ENCODE measurements around the gene RND2.
"Not testable (repeated sequence)": the region's sequence is repeated elsewhere in the genome, so short reads cannot be mapped to it uniquely, and the experiment has no call there.

RND2 gene

GRCh38 chr17:43024407-43025289 is at the start of gene RND2:
Gene RND2, plus strand, starts transcription at chr17:43025231. Its CDS starts 117 bp downstream, at chr17:43025348.
- peak; percentile 88 for DNase-seq (ENCODE audit: low spot score)

DNA sequence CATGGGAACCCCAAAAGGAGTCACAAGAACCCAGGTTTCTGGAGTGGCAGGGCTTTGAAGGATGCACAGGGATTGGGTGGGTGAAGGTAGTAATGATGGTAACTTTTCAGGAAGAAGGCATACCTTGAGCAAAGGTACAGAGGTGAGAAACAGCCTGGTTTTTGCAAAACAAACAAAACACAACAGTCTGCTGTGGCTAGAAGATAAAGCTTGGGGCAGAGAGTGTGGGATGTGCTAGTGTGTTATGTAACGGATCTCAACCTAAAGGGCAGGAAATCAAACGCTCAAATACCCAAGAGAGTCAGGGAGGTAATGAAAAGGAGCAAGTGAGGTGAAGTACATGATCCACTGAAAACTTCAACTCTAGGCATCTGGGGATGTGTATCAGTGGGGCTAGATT is 49.8 kb upstream of the RND2 start:
- DNase-seq (ENCODE audit: low spot score) = no peak

DNA sequence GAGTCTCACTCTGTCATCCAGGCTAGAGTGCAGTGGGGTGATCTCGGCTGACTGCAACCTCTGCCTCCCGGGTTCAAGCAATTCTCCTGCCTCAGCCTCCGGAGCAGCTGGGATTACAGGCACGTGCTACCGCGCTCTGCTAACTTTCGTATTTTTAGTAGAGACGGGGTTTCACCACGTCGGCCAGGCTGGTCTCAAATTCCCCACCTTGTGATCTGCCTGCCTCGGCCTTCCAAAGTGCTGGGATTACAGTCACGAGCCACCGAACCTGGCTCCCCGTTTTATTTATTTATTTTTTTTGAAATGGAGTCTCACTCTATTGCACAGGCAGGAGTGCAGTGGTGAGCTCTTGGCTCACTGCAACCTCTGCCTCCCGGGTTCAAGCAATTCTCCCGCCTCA is 49.3 kb upstream of the RND2 start:
- DNase-seq (ENCODE audit: low spot score) = not testable (repeated sequence)

GRCh38 chr17:42979511-42980273 is 45.3 kb upstream of the RND2 start, which contains the start of gene PTGES3L:
Gene PTGES3L, minus strand, starts transcription at chr17:42980080. Its CDS starts 27 bp downstream, at chr17:42980053.
- no peak for DNase-seq (ENCODE audit: low spot score)

- peak; percentile 72 for DNase-seq (ENCODE audit: low spot score)
These were observed 44.7 kb upstream of the RND2 start, which contains the start of gene RUNDC1 for GRCh38 chr17:42980274-42980765. Gene RUNDC1, plus strand, starts transcription at chr17:42980565. Its CDS starts 12 bp downstream, at chr17:42980577.

- DNase-seq (ENCODE audit: low spot score) = no peak
These were observed 44.1 kb upstream of the RND2 start for GRCh38 chr17:42980766-42981397.

DNA sequence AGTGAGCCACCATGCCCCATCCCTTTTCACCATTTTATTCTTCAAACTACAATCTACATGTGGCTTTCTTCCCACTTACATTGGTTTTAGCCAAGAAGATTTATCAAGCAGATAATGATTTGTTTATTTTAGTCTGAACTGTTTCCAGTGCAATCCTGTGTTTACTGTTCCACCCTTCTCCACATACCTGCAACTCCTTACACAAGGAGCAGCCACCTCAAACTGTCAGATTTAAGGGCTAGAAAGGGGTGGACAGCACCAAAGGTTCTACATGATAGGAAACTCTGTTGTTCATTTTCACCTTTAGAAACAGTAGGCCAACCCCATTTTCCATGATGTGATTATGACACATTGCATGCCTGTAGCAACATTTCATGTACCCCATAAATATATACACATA is 42.8 kb upstream of the RND2 start:
- no peak for DNase-seq (ENCODE audit: low spot score)

DNA sequence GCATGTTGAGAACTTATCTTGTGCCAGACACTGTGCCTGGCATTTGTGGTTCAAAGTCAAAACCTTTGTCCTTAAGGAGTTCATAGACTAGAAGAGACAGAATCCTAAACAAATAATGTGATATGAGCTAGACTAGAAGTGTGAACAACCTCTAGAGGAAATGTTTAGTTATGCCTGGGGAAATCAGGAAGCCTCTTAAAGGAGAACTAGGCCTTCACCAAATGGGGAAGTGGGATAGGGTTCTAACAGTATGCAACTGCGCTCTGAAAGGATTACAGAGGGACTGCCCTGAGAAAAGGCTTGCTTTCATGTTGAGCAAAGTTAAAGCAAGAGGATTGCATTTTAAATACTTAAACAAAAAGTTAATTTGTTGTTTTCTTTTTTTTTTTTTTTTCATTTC is 39.8 kb upstream of the RND2 start:
- no peak for DNase-seq (ENCODE audit: low spot score)

DNA sequence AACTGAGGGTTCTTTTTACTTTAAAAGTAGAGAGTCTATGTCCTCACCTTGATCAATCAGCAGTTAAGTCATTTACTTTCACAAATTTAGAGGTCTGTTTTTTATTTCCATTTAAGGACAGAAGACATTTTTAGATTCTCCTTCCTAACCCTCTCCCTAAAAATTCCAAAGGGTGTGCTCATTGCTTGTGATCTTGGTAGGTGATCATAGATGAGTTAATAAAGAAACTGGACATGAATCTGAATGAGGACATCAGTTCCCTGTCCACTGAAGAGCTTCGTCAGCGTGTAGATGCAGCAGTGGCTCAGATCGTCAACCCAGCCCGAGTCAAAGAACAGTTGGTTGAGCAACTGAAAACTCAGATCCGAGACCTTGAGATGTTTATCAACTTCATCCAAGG is 35.9 kb upstream of the RND2 start:
- no peak for DNase-seq (ENCODE audit: low spot score)

- no peak for DNase-seq (ENCODE audit: low spot score)
These were observed 35.0 kb upstream of the RND2 start for GRCh38 chr17:42989726-42990652.

DNA sequence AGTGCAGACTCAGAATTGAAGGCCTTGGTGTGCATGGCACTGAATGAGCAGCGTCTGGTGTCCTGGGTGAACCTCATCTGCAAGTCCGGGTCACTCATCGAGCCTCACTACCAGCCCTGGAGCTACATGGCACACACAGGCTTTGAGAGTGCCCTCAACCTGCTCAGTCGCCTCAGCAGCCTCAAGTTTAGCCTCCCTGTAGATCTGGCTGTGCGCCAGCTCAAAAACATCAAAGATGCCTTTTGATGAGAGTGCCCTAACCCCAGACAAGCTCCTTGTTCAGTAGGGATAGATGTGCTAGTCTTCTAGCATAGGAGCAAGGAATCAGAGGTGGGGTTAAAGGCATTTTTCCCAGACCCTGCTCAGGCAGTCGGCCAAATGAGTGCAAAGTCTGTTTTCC is 33.6 kb upstream of the RND2 start:
- no peak for DNase-seq (ENCODE audit: low spot score)

- no peak for DNase-seq (ENCODE audit: low spot score)
These were observed 32.2 kb upstream of the RND2 start for GRCh38 chr17:42992872-42993271.

DNA sequence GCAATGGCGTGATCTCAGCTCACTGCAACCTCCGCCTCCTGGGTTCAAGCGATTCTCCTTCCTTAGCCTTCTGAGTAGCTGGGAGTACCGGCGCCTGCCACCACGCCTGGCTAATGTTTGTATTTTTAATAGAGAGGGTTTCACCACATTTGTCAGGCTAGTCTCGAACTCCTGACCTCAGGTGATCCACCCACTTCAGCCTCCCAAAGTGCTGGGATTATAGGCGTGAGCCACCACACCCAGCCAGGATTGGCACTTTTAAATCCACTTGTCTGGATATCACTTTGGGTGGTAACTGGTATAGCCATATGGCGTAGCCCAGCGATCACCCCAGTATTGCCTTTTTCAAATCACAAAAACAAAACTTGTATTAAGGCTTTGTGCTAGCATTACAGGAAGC is 31.1 kb upstream of the RND2 start:
- not testable (repeated sequence) for DNase-seq (ENCODE audit: low spot score)

GRCh38 chr17:42997390-42997983 is 27.5 kb upstream of the RND2 start:
- no peak for DNase-seq (ENCODE audit: low spot score)

GRCh38 chr17:42997984-42998938 is 26.8 kb upstream of the RND2 start, which contains the start of gene RPL27:
Gene RPL27, plus strand, starts transcription at chr17:42998419. Its CDS starts 332 bp downstream, at chr17:42998751.
- DNase-seq (ENCODE audit: low spot score) = peak; percentile 99

- DNase-seq (ENCODE audit: low spot score) = no peak
These were observed 26.0 kb upstream of the RND2 start for GRCh38 chr17:42999003-42999525.

DNA sequence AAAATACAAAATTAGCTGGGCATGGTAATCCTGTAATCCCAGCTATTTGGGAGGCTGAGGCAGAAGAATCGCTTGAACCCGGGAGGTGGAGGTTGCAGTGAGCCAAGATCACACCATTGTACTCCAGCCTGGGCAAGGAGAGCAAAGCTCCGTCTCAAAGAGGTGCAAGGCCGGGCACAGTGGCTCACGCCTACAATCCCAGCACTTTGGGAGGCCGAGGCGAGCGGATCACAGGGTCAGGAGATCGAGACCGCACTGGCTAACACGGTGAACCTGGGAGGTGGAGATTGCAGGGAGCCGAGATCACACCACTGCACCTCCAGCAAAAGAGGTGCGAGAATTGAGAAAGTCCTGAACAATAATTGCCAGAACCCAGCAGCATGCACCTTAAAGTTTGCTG is 24.1 kb upstream of the RND2 start:
- not testable (repeated sequence) for DNase-seq (ENCODE audit: low spot score)

- no peak for DNase-seq (ENCODE audit: low spot score)
These were observed 21.4 kb upstream of the RND2 start for GRCh38 chr17:43003542-43004172.
